ENCODE results near the gene MAFG. TPM values are rescaled to one million over a fixed set of nuclear protein-coding genes. Genes with fewer than 3 reads are reported as not detected.

Gene MAFG
- total and polyA plus RNA-seq, 7 donors, result 21.6 to 74.2 (median 46.0) TPM

DNA sequence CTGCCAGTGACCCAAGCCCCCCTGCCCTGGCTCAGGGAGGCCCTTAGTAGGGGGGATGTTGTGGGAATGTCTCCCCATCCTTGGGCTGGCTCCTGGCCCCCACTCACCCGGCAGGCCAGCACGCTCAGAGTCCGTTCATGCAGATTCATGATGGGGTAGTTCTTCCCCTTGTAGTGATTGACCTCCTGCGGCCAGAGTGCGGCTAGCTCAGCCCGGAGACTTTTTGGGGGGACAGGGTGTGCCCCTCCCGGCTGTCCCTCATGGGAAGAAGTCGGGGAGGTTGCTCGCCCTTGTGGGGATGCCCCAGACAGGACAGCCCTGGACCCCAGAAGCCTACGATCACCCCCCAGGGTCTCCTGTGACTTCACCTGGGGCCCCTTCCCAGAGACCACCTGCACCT is 21.5 kb downstream of the MAFG start:
- Histone ChIP-seq H3K27me3 (ENCODE audit: insufficient read depth in 3 of 3, low read length in 2 of 3) (no peaks in the 10 kb centered on the region), H3K4me1 (peaks cover 23% of the 10 kb centered on the region), H3K4me3 (no peak overlapping the region), H3K9me3 (no peaks in the 10 kb centered on the region), H3K27ac (no peak overlapping the region), H3K36me3 (ENCODE audit: insufficient read depth in 1 of 2, low read depth in 1 of 2) (peaks cover 0 to 27% of the 10 kb centered on the region in 2 donors)
- ATAC-seq, result no peak
- intact Hi-C loops (cut with DNase I), result no loop called here
- WGBS, 3 donors, result 93 to 96% (median 93%) methylated on average over 10 of the region's 10 CpGs
- DNase-seq, result no peak
- no peak for TF ChIP-seq CTCF (IDR thresholded peaks at IDR 0.05)

- Histone ChIP-seq H3K27me3 (ENCODE audit: insufficient read depth in 3 of 3, low read length in 2 of 3) (no peaks in the 10 kb centered on the region), H3K4me3 (no peak overlapping the region), H3K36me3 (ENCODE audit: insufficient read depth in 1 of 2, low read depth in 1 of 2) (peaks cover 0 to 32% of the 10 kb centered on the region in 2 donors), H3K4me1 (peaks cover 22% of the 10 kb centered on the region), H3K9me3 (no peaks in the 10 kb centered on the region), H3K27ac (no peak overlapping the region)
- no peak for TF ChIP-seq CTCF (IDR thresholded peaks at IDR 0.05)
- DNase-seq, result no peak
- 93 to 96% (median 95%) methylated on average over 13 to 16 of the region's 16 CpGs for WGBS, 3 donors
- no peak for ATAC-seq
- intact Hi-C loops (cut with DNase I), result no loop called here
These were observed 22.1 kb downstream of the MAFG start for GRCh38 chr17:81905424-81905875.

- no peak for DNase-seq
- Histone ChIP-seq H3K27me3 (ENCODE audit: insufficient read depth in 3 of 3, low read length in 2 of 3) (no peaks in the 10 kb centered on the region), H3K9me3 (no peaks in the 10 kb centered on the region), H3K27ac (no peak overlapping the region), H3K4me1 (peaks cover 16% of the 10 kb centered on the region), H3K36me3 (ENCODE audit: insufficient read depth in 1 of 2, low read depth in 1 of 2) (peaks cover 0 to 38% of the 10 kb centered on the region in 2 donors), H3K4me3 (no peak overlapping the region)
- intact Hi-C loops (cut with DNase I), result no loop called here
- ATAC-seq, result no peak
- WGBS, 3 donors, result 84 to 93% (median 87%) methylated on average over 27 to 28 of the region's 28 CpGs
- TF ChIP-seq CTCF (IDR thresholded peaks at IDR 0.05), result no peak
These were observed 22.7 kb downstream of the MAFG start for GRCh38 chr17:81904600-81905423.

DNA sequence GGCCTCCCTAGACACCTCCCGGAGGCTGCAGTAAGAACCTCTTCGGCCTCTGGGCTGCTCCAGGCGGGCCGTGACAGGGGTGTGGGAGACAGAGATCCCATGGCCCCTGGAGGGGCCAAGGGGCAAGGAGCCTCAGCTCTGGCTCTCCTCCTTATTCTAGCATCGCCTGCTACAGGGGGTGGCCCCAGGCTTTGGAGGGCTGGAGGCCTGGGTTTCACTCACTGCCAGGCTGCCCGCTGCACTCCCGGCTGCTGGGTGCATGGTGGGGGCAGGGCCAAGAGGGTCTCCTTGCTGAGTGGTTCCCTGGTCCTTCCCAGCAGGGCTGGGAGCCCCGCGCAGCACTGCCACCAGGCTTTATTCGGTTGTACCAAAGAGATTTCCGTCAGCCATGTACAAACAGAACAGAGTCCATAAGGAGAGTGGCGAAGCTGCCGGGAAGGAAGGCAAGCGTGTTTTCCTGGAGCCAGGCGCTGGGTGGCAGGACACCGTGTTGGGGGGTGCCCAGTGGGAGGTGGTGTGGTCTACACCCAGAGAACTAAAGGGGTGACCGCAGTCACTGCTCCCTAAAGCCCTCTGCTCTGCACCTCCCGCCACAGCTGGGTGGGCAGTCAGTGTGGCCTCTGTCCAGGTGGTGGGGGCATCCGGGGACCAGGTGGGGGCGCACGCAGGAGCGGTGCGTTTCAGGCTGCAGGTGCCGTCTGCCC is 23.5 kb downstream of the MAFG start:
- no peak for TF ChIP-seq CTCF (IDR thresholded peaks at IDR 0.05)
- Histone ChIP-seq H3K4me3 (no peak overlapping the region), H3K36me3 (ENCODE audit: insufficient read depth in 1 of 2, low read depth in 1 of 2) (peaks cover 0 to 43% of the 10 kb centered on the region in 2 donors), H3K4me1 (peaks cover 16% of the 10 kb centered on the region), H3K27ac (no peak overlapping the region), H3K27me3 (ENCODE audit: insufficient read depth in 3 of 3, low read length in 2 of 3) (no peaks in the 10 kb centered on the region), H3K9me3 (no peaks in the 10 kb centered on the region)
- intact Hi-C loops (cut with DNase I), result no loop called here
- no peak for ATAC-seq
- WGBS, 3 donors, result 90 to 96% (median 94%) methylated on average over 24 of the region's 24 CpGs
- DNase-seq, result no peak

Data from psoas muscle (tissue), 8 donors.